Osteoblast (primary cell): ENCODE measurements around the gene PIP4K2A. TPM values are rescaled to one million over a fixed set of nuclear protein-coding genes. Genes with fewer than 3 reads are reported as not detected.
"Not testable (repeated sequence)": the region's sequence is repeated elsewhere in the genome, so short reads cannot be mapped to it uniquely, and the experiment has no call there.

Experiments
- DNase-seq: peaks from one replicate; pipeline ENCODE4 v3.0.0; 2011; ENCODE audit warnings: low spot score, mixed read lengths; ENCODE audit not compliant: insufficient read length; ENCODE audit errors: missing footprints
- H2AFZ ChIP-seq: 2 replicates; pipeline ENCODE4 v1.6.0; 2011; ENCODE audit warnings: mild to moderate bottlenecking, low read length
- H3K27ac ChIP-seq: 2 replicates; pipeline ENCODE4 v1.5.1; 2011; ENCODE audit warnings: mild to moderate bottlenecking, low read depth, low read length, moderate library complexity
- H3K27me3 ChIP-seq: 2 replicates; pipeline ENCODE4 v1.6.0; 2012; ENCODE audit warnings: mild to moderate bottlenecking, control low read depth, inconsistent platforms, low read length, moderate library complexity; ENCODE audit not compliant: insufficient read depth
- H3K36me3 ChIP-seq: 2 replicates; pipeline ENCODE4 v1.5.1; 2011; ENCODE audit warnings: mild to moderate bottlenecking, low read length, control low read depth, moderate library complexity; ENCODE audit not compliant: insufficient read depth
- H3K4me1 ChIP-seq: 2 replicates; pipeline ENCODE4 v1.5.1; 2011; ENCODE audit warnings: mild to moderate bottlenecking, low read length, control low read depth, moderate library complexity; ENCODE audit not compliant: insufficient read depth
- H3K4me2 ChIP-seq: 2 replicates; pipeline ENCODE4 v1.6.0; 2011; ENCODE audit warnings: mild to moderate bottlenecking, low read length; ENCODE audit not compliant: insufficient read depth
- H3K4me3 ChIP-seq: fragments of 200-600 bp; sonication (generic); 3 replicates; pipeline ENCODE4 v1.5.1; 2012; ENCODE audit warnings: mild to moderate bottlenecking, low read length, inconsistent platforms; ENCODE audit not compliant: insufficient read depth
- H3K79me2 ChIP-seq: 2 replicates; pipeline ENCODE4 v1.6.0; 2012; ENCODE audit warnings: mild to moderate bottlenecking, low read length, control low read depth, inconsistent platforms; ENCODE audit not compliant: insufficient read depth
- H3K9me3 ChIP-seq: 2 replicates; pipeline ENCODE4 v1.5.1; 2011; ENCODE audit warnings: low read depth, low read length, control low read depth
- H4K20me1 ChIP-seq: 2 replicates; pipeline ENCODE4 v1.6.0; 2012; ENCODE audit warnings: mild to moderate bottlenecking, low read length, control low read depth; ENCODE audit not compliant: insufficient read depth
- CTCF ChIP-seq: IDR thresholded peaks from 2 replicates; pipeline ENCODE4 v1.5.1; 2011; ENCODE audit warnings: mild to moderate bottlenecking, low read depth, low read length, moderate library complexity; ENCODE audit errors: extremely low read depth
- total RNA-seq: library from RNA; depleted of rRNA; stranded (reverse); fragments of >200 nt; gene quantifications from 2 replicates; pipeline ENCODE4 v1.2.3, GENCODE V29; 2012

PIP4K2A gene
- total RNA-seq, 1 donor = 68.8 TPM

DNA sequence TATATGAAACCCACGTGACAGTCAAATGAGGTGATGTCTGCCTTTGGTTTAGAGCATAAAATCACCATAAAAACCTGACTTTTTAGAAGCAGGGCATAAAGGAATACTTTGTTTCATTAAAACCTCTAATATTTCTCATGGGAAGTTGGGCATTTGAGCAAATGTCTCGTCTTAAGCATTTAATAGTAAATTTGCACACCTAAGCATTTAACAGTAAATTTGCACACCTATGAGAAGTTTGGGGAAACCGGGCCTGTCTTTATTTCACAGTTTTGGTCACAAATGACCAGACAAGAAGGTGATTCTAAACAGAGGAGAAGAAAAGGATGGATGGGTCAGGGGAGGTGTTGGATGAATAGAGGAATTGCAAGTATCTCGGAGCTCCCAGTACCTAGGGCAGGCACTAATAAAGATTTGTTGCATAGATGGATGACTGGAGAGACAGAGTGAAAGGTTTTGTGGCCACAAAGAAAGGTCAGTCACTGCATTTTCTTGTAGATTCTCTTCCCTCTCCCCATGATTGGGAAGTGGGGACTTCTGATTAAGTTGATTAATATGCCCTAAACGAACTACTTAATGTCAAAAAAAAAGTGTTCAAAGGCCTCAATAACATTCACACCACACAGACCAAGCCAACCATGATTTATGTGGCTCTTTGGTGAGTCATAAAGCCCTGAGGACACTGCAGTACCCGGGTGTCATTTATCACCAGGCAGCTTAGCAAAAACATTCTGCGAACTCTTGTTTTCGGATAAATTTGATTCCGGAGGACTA lies 210.9 kb downstream of the PIP4K2A start:
- no peak overlapping the region for H2AFZ ChIP-seq
- DNase-seq = no peak
- TF ChIP-seq CTCF = no peak
- no peaks in the 10 kb centered on the region for H3K9me3 ChIP-seq
- no peaks in the 10 kb centered on the region for H3K4me1 ChIP-seq
- H4K20me1 ChIP-seq = no peaks in the 10 kb centered on the region
- no peak overlapping the region for H3K4me3 ChIP-seq
- H3K36me3 ChIP-seq = no peaks in the 10 kb centered on the region
- H3K27me3 ChIP-seq = peaks cover 24% of the 10 kb centered on the region
- H3K27ac ChIP-seq = no peak overlapping the region
- no peaks in the 10 kb centered on the region for H3K79me2 ChIP-seq
- H3K4me2 ChIP-seq = no peak overlapping the region

DNA sequence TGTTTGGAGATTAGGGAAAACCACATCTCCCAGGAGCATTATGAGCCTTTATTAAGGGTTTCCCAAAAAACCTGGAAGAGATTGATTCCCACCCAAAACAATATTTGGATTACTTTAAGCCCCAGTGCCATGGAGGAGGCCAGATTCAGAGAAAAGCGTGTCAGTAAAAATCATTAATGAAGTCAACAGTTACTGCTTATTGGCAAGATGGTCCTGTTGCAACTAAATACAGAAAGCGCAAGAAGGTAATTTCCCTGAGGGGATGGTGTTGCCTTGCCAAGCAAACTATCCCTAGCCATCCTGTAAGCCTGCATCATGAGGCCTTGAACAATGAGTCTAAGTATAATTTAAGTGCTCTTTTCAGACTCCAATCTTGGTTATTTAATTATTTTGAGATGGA lies 212.5 kb downstream of the PIP4K2A start:
- no peaks in the 10 kb centered on the region for H3K9me3 ChIP-seq
- DNase-seq = no peak

GRCh38 chr10:22501413-22501812 lies 213.0 kb downstream of the PIP4K2A start:
- TF ChIP-seq CTCF = no peak
- H3K27me3 ChIP-seq = peaks cover 24% of the 10 kb centered on the region

More for the DNA sequence above, 212.5 kb downstream of the PIP4K2A start:
- Histone ChIP-seq H3K79me2 (no peaks in the 10 kb centered on the region), H3K4me1 (no peaks in the 10 kb centered on the region), H4K20me1 (no peaks in the 10 kb centered on the region), H2AFZ (no peak overlapping the region), H3K27ac (no peak overlapping the region), H3K4me2 (no peak overlapping the region), H3K27me3 (peaks cover 24% of the 10 kb centered on the region), H3K4me3 (no peak overlapping the region), H3K36me3 (no peaks in the 10 kb centered on the region)
- no peak for TF ChIP-seq CTCF

GRCh38 chr10:22500656-22501340 lies 213.6 kb downstream of the PIP4K2A start:
- Histone ChIP-seq H3K27ac (no peak overlapping the region), H3K36me3 (no peaks in the 10 kb centered on the region), H3K9me3 (no peaks in the 10 kb centered on the region), H3K27me3 (peaks cover 24% of the 10 kb centered on the region), H3K4me2 (no peak overlapping the region), H2AFZ (no peak overlapping the region), H3K79me2 (no peaks in the 10 kb centered on the region), H4K20me1 (no peaks in the 10 kb centered on the region), H3K4me3 (no peak overlapping the region), H3K4me1 (no peaks in the 10 kb centered on the region)
- DNase-seq = no peak
- TF ChIP-seq CTCF = no peak

More at GRCh38 chr10:22501413-22501812, 213.0 kb downstream of the PIP4K2A start:
- Histone ChIP-seq H3K9me3 (no peaks in the 10 kb centered on the region), H3K4me1 (no peaks in the 10 kb centered on the region), H2AFZ (no peak overlapping the region), H3K27ac (no peak overlapping the region), H3K36me3 (no peaks in the 10 kb centered on the region), H3K4me2 (no peak overlapping the region), H3K79me2 (no peaks in the 10 kb centered on the region), H3K4me3 (no peak overlapping the region), H4K20me1 (no peaks in the 10 kb centered on the region)
- no peak for DNase-seq

DNA sequence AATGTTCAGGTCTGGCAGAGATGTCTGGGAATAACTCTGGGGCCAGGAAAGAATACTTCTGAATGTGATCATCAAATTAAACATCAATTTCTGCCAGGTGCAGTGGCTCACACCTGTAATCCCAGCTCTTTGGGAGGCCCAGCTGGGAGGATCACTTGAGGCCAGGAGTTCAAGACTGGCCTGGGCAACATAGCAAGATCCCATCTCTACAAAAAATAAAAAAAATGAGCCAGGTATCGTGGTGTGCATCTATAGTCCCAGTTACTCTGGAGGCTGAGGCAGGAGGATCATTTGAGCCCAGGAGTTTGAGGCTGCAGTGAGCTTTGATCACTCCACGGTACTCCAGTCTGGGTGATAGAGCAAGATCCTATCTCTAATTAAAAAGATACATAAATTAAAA lies 214.4 kb downstream of the PIP4K2A start:
- not testable (repeated sequence) for H3K4me3 ChIP-seq, H3K4me1 ChIP-seq, H3K36me3 ChIP-seq, H3K9me3 ChIP-seq, H3K4me2 ChIP-seq, H4K20me1 ChIP-seq, DNase-seq, H3K79me2 ChIP-seq, H3K27ac ChIP-seq, H2AFZ ChIP-seq
- peaks cover 22% of the 10 kb centered on the region for H3K27me3 ChIP-seq
